Pancreas (tissue), 10 donors: ENCODE measurements around the gene TMEM169. TPM values are rescaled to one million over a fixed set of nuclear protein-coding genes. Genes with fewer than 3 reads are reported as not detected.

ENCODE experiments used
- ATAC-seq, 4 donors: fragments of 200-7000 bp; cut with Tn5 transposase; one replicate each; pipeline versions ENCODE4 v1.8.0 to v1.9.1; 2020; ENCODE audit warnings: mild to moderate bottlenecking in 4 of 4, moderate library complexity in 4 of 4
- DNase-seq, 6 donors: peaks; one replicate each; pipeline ENCODE4 v3.0.0-alpha.2; 2020
- FAIRE-seq: peaks from 2 replicates; lab custom pipeline; 2012; peaks lifted over from hg19 to GRCh38; lab: Jason Lieb, UNC
- H3K27ac ChIP-seq, 4 donors: fragments of 200-600 bp; sonication (generic); 1 replicate in 3 of 4; 2 replicates in 1 of 4; pipeline versions ENCODE4 v1.5.0 to v1.8.0; 2020
- H3K27me3 ChIP-seq, 4 donors: fragments of 200-600 bp; one replicate each; pipeline ENCODE4 v1.8.0; 2021
- H3K36me3 ChIP-seq, 3 donors: fragments of 200-600 bp; sonication (generic) in 1 of 3; one replicate each; pipeline versions ENCODE4 v1.5.0 to v1.8.0; 2020 to 2021
- H3K4me1 ChIP-seq, 3 donors: fragments of 200-600 bp; one replicate each; pipeline ENCODE4 v1.8.0; 2021
- H3K4me3 ChIP-seq, 4 donors: fragments of 200-600 bp; sonication (generic) in 2 of 4; one replicate each; pipeline versions ENCODE4 v1.5.0 to v1.8.0; 2020 to 2021
- H3K9me3 ChIP-seq, 4 donors: fragments of 200-600 bp; one replicate each; pipeline ENCODE4 v1.8.0; 2021
- CTCF ChIP-seq, 4 donors: fragments of 200-600 bp; sonication (generic) in 3 of 4; IDR thresholded peaks; one replicate each; pipeline versions ENCODE4 v1.5.0 to v1.8.0; 2021; ENCODE audit warnings: antibody characterized with exemption in 4 of 4
- WGBS, 2 donors: extraction: QIAGEN DNeasy Blood & Tissue Kit; methylation state at CpG; one replicate each; pipeline ENCODE4 v1.1.7; 2013; 5-methylcytosine and 5-hydroxymethylcytosine counted together
- intact Hi-C, 3 donors: fragments of 100-400 bp; cut with DNase I; formaldehyde crosslinking; loops; one replicate each; pipeline versions ENCODE4 v1.11.1 to v1.14.2; 2022
- polyA plus RNA-seq, 2 donors: library from polyadenylated mRNA; stranded (reverse); fragments of 200-250 nt; gene quantifications; one replicate each; pipeline ENCODE4 v1.2.3, GENCODE V29; 2013
- total RNA-seq, 6 donors: library from RNA; stranded (reverse); fragmentation: NEBNext Ultra II Directional in 4 of 6; extraction: Animal tissue kit (Norgen Biotek cat#: 25700) in 4 of 6; gene quantifications; one replicate each; pipeline versions ENCODE4 v1.2.1 to v1.2.4, GENCODE V29; 2021 to 2023
- donor health status: healthy with polysubstance abuse.
- donor health status: DM: no; HTN: no; CAD: no; lungs with moderate emphysema.
- donor health status: DM: no; HTN: no; CAD: no.
- donor health status: control.
- donor health status: control.
- donor health status: Bipolar disorder and iron deficiency.
- donor health status: DM: yes; HTN: yes; CAD: no.
- donor health status: DM: no; HTN: no; CAD: no.
- donor health status: DM: no; HTN: no; CAD: no.
- donor health status: DM: yes; HTN: yes; CAD: no.

TMEM169 gene
- total and polyA plus RNA-seq, 8 donors: 0.15 to 0.55 (median 0.44) TPM

- FAIRE-seq: no peak
- 80 to 90% methylated on average over 3 of the region's 3 CpGs for WGBS, 2 donors
- no peak for TF ChIP-seq CTCF (IDR thresholded peaks at IDR 0.05)
These were observed 41.8 kb upstream of the TMEM169 start for GRCh38 chr2:216039918-216040317.

GRCh38 chr2:216041438-216041837 lies 40.3 kb upstream of the TMEM169 start:
- no peaks in the 10 kb centered on the region for H3K9me3 ChIP-seq
- H3K4me3 ChIP-seq: no peak overlapping the region
- ATAC-seq (no peak), FAIRE-seq (no peak), DNase-seq (no peak)
- WGBS, 2 donors: 86 to 89% methylated on average over 2 of the region's 2 CpGs
- no peaks in the 10 kb centered on the region for H3K4me1 ChIP-seq
- H3K27ac ChIP-seq: no peak overlapping the region
- no peaks in the 10 kb centered on the region for H3K27me3 ChIP-seq
- no peak for TF ChIP-seq CTCF (IDR thresholded peaks at IDR 0.05)
- intact Hi-C loops: no loop called here
- H3K36me3 ChIP-seq: no peaks in the 10 kb centered on the region

More at GRCh38 chr2:216039918-216040317, 41.8 kb upstream of the TMEM169 start:
- ATAC-seq: no peak
- Histone ChIP-seq H3K4me1 (no peaks in the 10 kb centered on the region), H3K36me3 (no peaks in the 10 kb centered on the region), H3K27ac (no peak overlapping the region), H3K9me3 (no peaks in the 10 kb centered on the region), H3K27me3 (no peaks in the 10 kb centered on the region), H3K4me3 (no peak overlapping the region)
- intact Hi-C loops: no loop called here
- no peak for DNase-seq

GRCh38 chr2:216043949-216044348 lies 37.8 kb upstream of the TMEM169 start:
- Histone ChIP-seq H3K4me1 (no peaks in the 10 kb centered on the region), H3K9me3 (no peaks in the 10 kb centered on the region), H3K4me3 (no peak overlapping the region), H3K27ac (no peak overlapping the region), H3K27me3 (no peaks in the 10 kb centered on the region), H3K36me3 (peaks cover 0 to 6% (median 0%) of the 10 kb centered on the region in 3 donors)
- no peak for DNase-seq
- 91 to 97% methylated on average over 5 of the region's 5 CpGs for WGBS, 2 donors
- intact Hi-C loops: no loop called here
- ATAC-seq: no peak
- no peak for TF ChIP-seq CTCF (IDR thresholded peaks at IDR 0.05)
- FAIRE-seq: no peak

GRCh38 chr2:216044883-216045486 lies 36.7 kb upstream of the TMEM169 start:
- peaks cover 0 to 6% (median 0%) of the 10 kb centered on the region in 3 donors for H3K36me3 ChIP-seq
- no peaks in the 10 kb centered on the region for H3K4me1 ChIP-seq
- no peaks in the 10 kb centered on the region for H3K9me3 ChIP-seq
- H3K27ac ChIP-seq: no peak overlapping the region
- 70 to 72% methylated on average over 5 of the region's 5 CpGs for WGBS, 2 donors
- no peaks in the 10 kb centered on the region for H3K27me3 ChIP-seq
- ATAC-seq (no peak), FAIRE-seq (no peak), DNase-seq (no peak)
- intact Hi-C loops: no loop called here
- TF ChIP-seq CTCF (IDR thresholded peaks at IDR 0.05): no peak
- H3K4me3 ChIP-seq: no peak overlapping the region

- Histone ChIP-seq H3K27me3 (no peaks in the 10 kb centered on the region), H3K4me3 (no peak overlapping the region), H3K36me3 (peaks cover 0 to 6% (median 0%) of the 10 kb centered on the region in 3 donors), H3K27ac (no peak overlapping the region), H3K4me1 (no peaks in the 10 kb centered on the region), H3K9me3 (no peaks in the 10 kb centered on the region)
- WGBS, 2 donors: 89 to 94% methylated on average over 2 of the region's 2 CpGs
- TF ChIP-seq CTCF (IDR thresholded peaks at IDR 0.05): no peak
- no peak for DNase-seq
- ATAC-seq: no peak
- FAIRE-seq: no peak
- intact Hi-C loops: no loop called here
These were observed 34.3 kb upstream of the TMEM169 start for GRCh38 chr2:216047397-216047796.
